Measurements from ENCODE around the gene AP1AR. TPM values are rescaled to one million over a fixed set of nuclear protein-coding genes. Genes with fewer than 3 reads are reported as not detected.

The AP1AR gene
- total RNA-seq, 4 donors from 2014 or later: 18.2 to 46.1 (median 32.5) TPM

- peak; percentile 96 to 100 (median 99) for DNase-seq
- TF ChIP-seq POLR2A (IDR thresholded peaks at IDR 0.05) (no peak), CTCF (IDR thresholded peaks at IDR 0.05) (no peak)
- peaks cover 0 to 5% (median 0%) of the 10 kb centered on the region in 4 donors for H3K4me1 ChIP-seq
- no peaks in the 10 kb centered on the region for H3K9me3 ChIP-seq
- no peaks in the 10 kb centered on the region for H3K36me3 ChIP-seq
- H3K4me3 ChIP-seq: peak overlapping the region; percentile 80 to 99 (median 96)
- H3K27me3 ChIP-seq: no peaks in the 10 kb centered on the region
- H3K27ac ChIP-seq: peak overlapping the region; percentile 95 to 100 (median 98)
Measured at GRCh38 chr4:112230879-112231778, 458 bp upstream of the AP1AR start.

GRCh38 chr4:112234952-112235609 lies 3.5 kb downstream of the AP1AR start:
- Histone ChIP-seq H3K27ac (no peak overlapping the region), H3K27me3 (no peaks in the 10 kb centered on the region), H3K4me1 (peaks cover 0 to 5% (median 0%) of the 10 kb centered on the region in 4 donors), H3K9me3 (no peaks in the 10 kb centered on the region), H3K4me3 (no peak overlapping the region), H3K36me3 (no peaks in the 10 kb centered on the region)
- TF ChIP-seq POLR2A (IDR thresholded peaks at IDR 0.05) (no peak), CTCF (IDR thresholded peaks at IDR 0.05) (peak; percentile 41 to 92 (median 83))
- DNase-seq: peak in 2 of 3 donors; percentile 55 to 88

- Histone ChIP-seq H3K4me3 (no peak overlapping the region), H3K27ac (no peak overlapping the region), H3K4me1 (peaks cover 0 to 5% (median 0%) of the 10 kb centered on the region in 4 donors), H3K9me3 (no peaks in the 10 kb centered on the region), H3K36me3 (no peaks in the 10 kb centered on the region), H3K27me3 (no peaks in the 10 kb centered on the region)
- DNase-seq: no peak
- TF ChIP-seq POLR2A (IDR thresholded peaks at IDR 0.05) (no peak), CTCF (IDR thresholded peaks at IDR 0.05) (no peak)
Measured at GRCh38 chr4:112236040-112236439, 4.5 kb downstream of the AP1AR start.

GRCh38 chr4:112238833-112239232 lies 7.2 kb downstream of the AP1AR start:
- no peaks in the 10 kb centered on the region for H3K27me3 ChIP-seq
- no peak overlapping the region for H3K4me3 ChIP-seq
- no peak for DNase-seq
- no peaks in the 10 kb centered on the region for H3K36me3 ChIP-seq
- H3K9me3 ChIP-seq: no peaks in the 10 kb centered on the region
- no peak for TF ChIP-seq CTCF (IDR thresholded peaks at IDR 0.05)
- H3K4me1 ChIP-seq: peaks cover 0 to 5% (median 0%) of the 10 kb centered on the region in 4 donors
- H3K27ac ChIP-seq: no peak overlapping the region

- Histone ChIP-seq H3K36me3 (no peaks in the 10 kb centered on the region), H3K4me3 (no peak overlapping the region), H3K27ac (no peak overlapping the region), H3K27me3 (no peaks in the 10 kb centered on the region), H3K4me1 (no peaks in the 10 kb centered on the region), H3K9me3 (no peaks in the 10 kb centered on the region)
- no peak for DNase-seq
- no peak for TF ChIP-seq POLR2A (IDR thresholded peaks at IDR 0.05)
Measured at GRCh38 chr4:112245383-112245782, 13.8 kb downstream of the AP1AR start.

- TF ChIP-seq POLR2A (IDR thresholded peaks at IDR 0.05) (no peak), CTCF (IDR thresholded peaks at IDR 0.05) (no peak)
- no peak for DNase-seq
- Histone ChIP-seq H3K9me3 (no peaks in the 10 kb centered on the region), H3K27ac (no peak overlapping the region), H3K4me1 (no peaks in the 10 kb centered on the region), H3K4me3 (no peak overlapping the region), H3K36me3 (no peaks in the 10 kb centered on the region), H3K27me3 (no peaks in the 10 kb centered on the region)
Measured at GRCh38 chr4:112247021-112247420, 15.4 kb downstream of the AP1AR start.

Measured in Peyer's patch (tissue), 4 donors.